GM12878 (cell line): ENCODE results near the gene NR3C1. TPM values are rescaled to one million over a fixed set of nuclear protein-coding genes. Genes with fewer than 3 reads are reported as not detected.

Experiments used
- ATAC-seq: fragments of 200-7000 bp; cut with Tn5 transposase; 3 replicates; pipeline ENCODE4 v1.9.1; 2020; ENCODE audit warnings: mild to moderate bottlenecking, moderate library complexity
- BruUV-seq: library from RNA; stranded (reverse); fragments of 400-500 nt; replicated peaks from 2 replicates; lab custom pipeline; 2021; lab: Mats Ljungman, UMichigan
- CTCF ChIA-PET: fragments of 300-600 bp; sonication (Branson Sonifier 250); formaldehyde crosslinking; extraction: SDS; loops from one replicate; lab custom pipeline; 2021; ENCODE audit warnings: inconsistent platforms; lab: Yijun Ruan, JAX
- POLR2A ChIA-PET: fragments of 350-600 bp; formaldehyde crosslinking; extraction: SDS; loops from one replicate; lab custom pipeline; 2021; ENCODE audit warnings: inconsistent platforms; lab: Charles Lee
- RAD21 ChIA-PET: fragments of 300-600 bp; sonication (Branson Sonifier 250); formaldehyde crosslinking; loops from one replicate; lab custom pipeline; 2023; ENCODE audit warnings: antibody characterized with exemption; ENCODE audit not compliant: unreplicated experiment; lab: Charles Lee
- SMC1A ChIA-PET: fragments of 300-600 bp; sonication (Branson Sonifier 250); formaldehyde crosslinking; loops from one replicate; lab custom pipeline; 2023; ENCODE audit not compliant: unreplicated experiment, uncharacterized antibody; lab: Charles Lee
- DNase-seq: peaks from one replicate; pipeline ENCODE4 v3.0.0-alpha.2; 2011; ENCODE audit warnings: low read depth, low spot score
- FAIRE-seq: peaks from 3 replicates; lab custom pipeline; 2011; peaks lifted over from hg19 to GRCh38; lab: Jason Lieb, UNC
- H2AFZ ChIP-seq: 2 replicates; pipeline ENCODE4 v1.6.0; 2011; ENCODE audit warnings: low read depth, low read length, control low read depth; ENCODE audit not compliant: control insufficient read depth
- H3K27ac ChIP-seq: 2 replicates; pipeline ENCODE4 v1.5.1; 2011; ENCODE audit warnings: control low read depth; ENCODE audit not compliant: control insufficient read depth, insufficient read depth
- H3K27me3 ChIP-seq, 2 experiments: replicated peaks in 1 of 2; 2 replicates each; pipeline versions ENCODE4 v1.6.0 to v1.6.1; 2011; ENCODE audit warnings: low read length in 1 of 2; ENCODE audit not compliant: control insufficient read depth in 2 of 2, insufficient read depth in 2 of 2
- H3K36me3 ChIP-seq, 2 experiments: 2 replicates each; pipeline ENCODE4 v1.5.1; 2011; ENCODE audit warnings: low read length in 1 of 2; ENCODE audit not compliant: control insufficient read depth in 2 of 2, insufficient read depth in 2 of 2
- H3K4me1 ChIP-seq: 2 replicates; pipeline ENCODE4 v1.6.1; 2011; ENCODE audit warnings: mild to moderate bottlenecking, low read length, moderate library complexity, mixed read lengths; ENCODE audit not compliant: control insufficient read depth, insufficient read depth
- H3K4me2 ChIP-seq: 2 replicates; pipeline ENCODE4 v1.6.0; 2011; ENCODE audit warnings: control low read depth; ENCODE audit not compliant: control insufficient read depth, insufficient read depth
- H3K4me3 ChIP-seq: fragments of 200-600 bp; sonication (generic); 2 replicates; pipeline ENCODE4 v1.5.1; 2016
- H3K79me2 ChIP-seq: 2 replicates; pipeline ENCODE4 v1.6.0; 2011; ENCODE audit warnings: low read length; ENCODE audit not compliant: control insufficient read depth, insufficient read depth
- H3K9ac ChIP-seq: 2 replicates; pipeline ENCODE4 v1.8.0; 2011; ENCODE audit warnings: low read length, control low read depth, mixed read lengths; ENCODE audit not compliant: control insufficient read depth, insufficient read depth
- H3K9me3 ChIP-seq: replicated peaks from 3 replicates; pipeline ENCODE4 v1.5.1; 2011; ENCODE audit warnings: mild to moderate bottlenecking, low read length; ENCODE audit not compliant: control insufficient read depth, insufficient read depth
- H4K20me1 ChIP-seq: 2 replicates; pipeline ENCODE4 v1.6.0; 2011; ENCODE audit not compliant: control insufficient read depth, insufficient read depth
- CEBPB ChIP-seq, 2 experiments: fragments of 150-350 bp in 1 of 2; IDR thresholded peaks; 2 replicates each; pipeline ENCODE4 v1.6.1; 2012 to 2014; ENCODE audit warnings: low read depth in 2 of 2, low read length in 2 of 2, borderline replicate concordance in 1 of 2, inconsistent platforms in 1 of 2
- E2F4 ChIP-seq: IDR thresholded peaks from 2 replicates; pipeline ENCODE4 v1.6.1; 2012; ENCODE audit warnings: low read depth, low read length, improper control_type of control experiment
- E2F8 ChIP-seq: fragments of 450-650 bp; IDR thresholded peaks from 2 replicates; pipeline ENCODE4 v1.6.1; 2018; ENCODE audit warnings: mild to moderate bottlenecking, low read depth, moderate library complexity; ENCODE audit not compliant: partially characterized antibody
- ESRRA ChIP-seq: IDR thresholded peaks from 2 replicates; pipeline ENCODE4 v1.6.1; 2012; ENCODE audit warnings: mild to moderate bottlenecking, low read length, improper control_type of control experiment
- MTA3 ChIP-seq: IDR thresholded peaks from 2 replicates; pipeline ENCODE4 v1.6.1; 2012; ENCODE audit warnings: low read length, inconsistent platforms, borderline replicate concordance
- NKRF ChIP-seq: fragments of 450-650 bp; conservative IDR thresholded peaks from 2 replicates; pipeline ENCODE4 v1.6.1; 2017; ENCODE audit warnings: mild to moderate bottlenecking, moderate library complexity
- PAX8 ChIP-seq: fragments of 450-650 bp; IDR thresholded peaks from 2 replicates; pipeline ENCODE4 v1.6.1; 2017; ENCODE audit warnings: mild to moderate bottlenecking, moderate library complexity
- POLR2AphosphoS5 ChIP-seq: IDR thresholded peaks from 2 replicates; pipeline ENCODE4 v1.6.1; 2011; ENCODE audit warnings: mild to moderate bottlenecking, low read length, inconsistent platforms
- ZBTB11 ChIP-seq: fragments of 450-650 bp; formaldehyde crosslinking; IDR thresholded peaks from 2 replicates; pipeline ENCODE4 v1.5.0; 2022; ENCODE audit warnings: mild to moderate bottlenecking, missing genetic modification characterization
- ZZZ3 ChIP-seq: IDR thresholded peaks from 2 replicates; pipeline ENCODE4 v1.6.1; 2011; ENCODE audit warnings: low read depth; ENCODE audit not compliant: control insufficient read depth, insufficient read length
- WGBS: methylation state at CpG from one replicate; pipeline ENCODE4 v1.1.6; 2016; ENCODE audit warnings: low lambda C conversion rate; ENCODE audit not compliant: insufficient replicate concordance, insufficient coverage; ENCODE audit errors: missing lambda C conversion rate; 5-methylcytosine and 5-hydroxymethylcytosine counted together
- in situ Hi-C: fragments of 300-500 bp; cut with MboI; formaldehyde crosslinking; loops from 9 replicates; pipeline ENCODE4 v1.14.3; 2018; ENCODE audit warnings: mixed read lengths
- intact Hi-C: fragments of 100-400 bp; cut with micrococcal nuclease; formaldehyde crosslinking; loops from one replicate; pipeline ENCODE4 v1.14.2; 2022; ENCODE audit not compliant: unreplicated experiment
- polyA plus RNA-seq, 11 experiments: library from polyadenylated mRNA; depleted of rRNA in 4 of 11; unstranded in 6 of 11; stranded (reverse) in 5 of 11; fragments of >200 nt; fragmentation: Nextera tagmentation in 4 of 11; fragmentation: Illumina TruSeq in 1 of 11; extraction: Ambion mirVana in 4 of 11; extraction: Trizol in 1 of 11; gene quantifications; 1 replicate in 1 of 11; 2 replicates in 10 of 11; pipeline versions ENCODE4 v1.2.1 to v1.2.3, GENCODE V29; 2011 to 2016; ENCODE audit warnings: inconsistent platforms in 2 of 11, missing spikeins in 2 of 11, low read depth in 1 of 11
- total RNA-seq, 4 experiments: library from RNA; depleted of rRNA in 3 of 4; stranded (reverse); fragments of >200 nt in 3 of 4; fragmentation: Illumina TruSeq in 1 of 4; extraction: Trizol in 1 of 4; gene quantifications; 2 replicates each; pipeline versions ENCODE4 v1.2.1 to v1.2.3, GENCODE V29; 2013 to 2021

The NR3C1 gene
- total and polyA plus RNA-seq, 10 of the 15 experiments (the other 5 are each of a cell fraction or from before 2014, with no cell fraction given), result 49.7 to 141 (median 109) TPM

GRCh38 chr5:143409926-143410325 is 6.4 kb upstream of the NR3C1 start:
- FAIRE-seq, result no peak
- peaks cover 15% of the 10 kb centered on the region; the same call in 1 of the 2 replicates for H3K4me1 ChIP-seq

More at GRCh38 chr5:143409926-143410325, 6.4 kb upstream of the NR3C1 start:
- no peak overlapping the region for H2AFZ ChIP-seq
- no peak for DNase-seq
- no peaks in the 10 kb centered on the region; a peak in 1 of 4 replicates for H3K36me3 ChIP-seq
- H4K20me1 ChIP-seq, result no peaks in the 10 kb centered on the region
- ChIA-PET RAD21 (interaction anchor here (0.6 to 13.1 kb wide), 13 partner anchors 9 to 416 kb away, joined by 3 to 187 read pairs (median 3); no protein-coding TSS in a partner anchor), POLR2A (interaction anchor here (0.6 to 10.7 kb wide), 4 partner anchors 22 to 393 kb away, joined by 3 to 138 read pairs (median 4); no protein-coding TSS in a partner anchor), CTCF (interaction anchor here (1.4 to 5.8 kb wide), 7 partner anchors 15 to 779 kb away, joined by 3 to 49 read pairs (median 4); no protein-coding TSS in a partner anchor), SMC1A (interaction anchor here (0.6 to 15.1 kb wide), 21 partner anchors 8 to 1795 kb away, joined by 3 to 260 read pairs (median 4); no protein-coding TSS in a partner anchor)
- intact Hi-C loops, result loop anchor here (10.0 kb wide), 1 partner anchor 185 kb away; no protein-coding TSS in a partner anchor
- 97% methylated on average over 2 of the region's 2 CpGs for WGBS
- H3K27ac ChIP-seq, result no peak overlapping the region
- ATAC-seq, result no peak
- TF ChIP-seq PAX8 (no peak), CEBPB (IDR thresholded peaks at IDR 0.05; ENCODE audit: borderline replicate concordance in 1 of 2, low read depth in 2 of 2, low read length in 2 of 2) (no peak), ESRRA (no peak), NKRF (no peak), E2F4 (no peak), MTA3 (no peak), E2F8 (no peak), ZBTB11 (no peak), POLR2AphosphoS5 (no peak), ZZZ3 (no peak)
- no peak overlapping the region for H3K4me2 ChIP-seq
- H3K9me3 ChIP-seq, result no peaks in the 10 kb centered on the region; the same call in 2 of the 3 replicates
- no TSS peak for BruUV-seq
- H3K9ac ChIP-seq, result no peak overlapping the region
- no peak overlapping the region for H3K4me3 ChIP-seq
- H3K27me3 ChIP-seq, result no peaks in the 10 kb centered on the region
- peaks cover 17% of the 10 kb centered on the region for H3K79me2 ChIP-seq
- in situ Hi-C loops, result loop anchor here (5.0 to 10.0 kb wide), 2 partner anchors 385 to 417 kb away; no protein-coding TSS in a partner anchor
